Caco-2 (cell line): ENCODE measurements around the gene GRID1. TPM values are rescaled to one million over a fixed set of nuclear protein-coding genes. Genes with fewer than 3 reads are reported as not detected.

Experiments
- BruUV-seq: library from RNA; stranded (reverse); fragments of 400-500 nt; replicated peaks from 2 replicates; lab custom pipeline; 2021; lab: Mats Ljungman, UMichigan
- CTCF ChIA-PET: fragments of 300-600 bp; sonication (Branson Sonifier 250); formaldehyde crosslinking; loops from one replicate; lab custom pipeline; 2022; ENCODE audit warnings: antibody characterized with exemption; lab: Charles Lee
- POLR2A ChIA-PET: fragments of 300-600 bp; sonication (Branson Sonifier 250); formaldehyde crosslinking; loops from one replicate; lab custom pipeline; 2022; ENCODE audit warnings: antibody characterized with exemption; lab: Charles Lee
- DNase-seq, 2 experiments: peaks; one replicate each; pipeline versions ENCODE4 v3.0.0 to v3.0.0-alpha.2; 2020 to 2022
- H3K27me3 ChIP-seq: replicated peaks from 2 replicates; pipeline ENCODE4 v1.6.0; 2011; ENCODE audit warnings: low read length; ENCODE audit not compliant: control insufficient read depth, insufficient read depth
- H3K36me3 ChIP-seq: 2 replicates; pipeline ENCODE4 v1.5.1; 2011; ENCODE audit warnings: low read length; ENCODE audit not compliant: control insufficient read depth, insufficient read depth
- H3K4me1 ChIP-seq: fragments of 250-450 bp; sonication (Bioruptor Pico); 2 replicates; pipeline ENCODE4 v1.5.1; 2020; ENCODE audit warnings: mild to moderate bottlenecking
- H3K4me3 ChIP-seq: 2 replicates; pipeline ENCODE4 v1.5.1; 2011; ENCODE audit warnings: low read depth, mild to moderate bottlenecking, control low read depth, low read length
- H3K9me3 ChIP-seq: fragments of 250-450 bp; sonication (Bioruptor Pico); 2 replicates; pipeline ENCODE4 v1.5.1; 2020; ENCODE audit warnings: mild to moderate bottlenecking, moderate library complexity
- H3K27ac Mint-ChIP-seq: one replicate; pipeline ENCODE4 v1.8.0; 2022; ENCODE audit warnings: mixed read lengths; ENCODE audit not compliant: unreplicated experiment
- H3K27me3 Mint-ChIP-seq: one replicate; pipeline ENCODE4 v1.8.0; 2022; ENCODE audit warnings: mixed read lengths; ENCODE audit not compliant: insufficient read depth, unreplicated experiment
- H3K36me3 Mint-ChIP-seq: one replicate; pipeline ENCODE4 v1.8.0; 2022; ENCODE audit warnings: mild to moderate bottlenecking, mixed read lengths; ENCODE audit not compliant: insufficient read depth, unreplicated experiment
- H3K4me1 Mint-ChIP-seq: one replicate; pipeline ENCODE4 v1.8.0; 2022; ENCODE audit warnings: low read depth, mixed read lengths; ENCODE audit not compliant: unreplicated experiment
- H3K4me3 Mint-ChIP-seq: one replicate; pipeline ENCODE4 v1.8.0; 2022; ENCODE audit warnings: mild to moderate bottlenecking, moderate library complexity, mixed read lengths; ENCODE audit not compliant: unreplicated experiment
- H3K9me3 Mint-ChIP-seq: one replicate; pipeline ENCODE4 v1.8.0; 2022; ENCODE audit warnings: mixed read lengths; ENCODE audit not compliant: unreplicated experiment
- CTCF ChIP-seq, 2 experiments: fragments of 200-600 bp in 1 of 2; IDR thresholded peaks; 1 replicate in 1 of 2; 2 replicates in 1 of 2; pipeline versions ENCODE4 v1.5.1 to v1.8.0; 2011 to 2022; ENCODE audit warnings: antibody characterized with exemption in 1 of 2, control low read depth in 1 of 2, inconsistent platforms in 1 of 2, low read depth in 1 of 2, low read length in 1 of 2, mild to moderate bottlenecking in 1 of 2, moderate library complexity in 1 of 2; ENCODE audit not compliant: insufficient read depth in 1 of 2, severe bottlenecking in 1 of 2, unreplicated experiment in 1 of 2
- intact Hi-C: fragments of 100-400 bp; cut with micrococcal nuclease; formaldehyde crosslinking; loops from one replicate; pipeline ENCODE4 v1.10.0; 2022; ENCODE audit not compliant: unreplicated experiment
- total RNA-seq: library from RNA; stranded (reverse); gene quantifications from 2 replicates; pipeline ENCODE4 v1.2.3, GENCODE V29; 2022

The GRID1 gene
- total RNA-seq, 1 experiment from 2014 or later = 8.0 TPM

DNA sequence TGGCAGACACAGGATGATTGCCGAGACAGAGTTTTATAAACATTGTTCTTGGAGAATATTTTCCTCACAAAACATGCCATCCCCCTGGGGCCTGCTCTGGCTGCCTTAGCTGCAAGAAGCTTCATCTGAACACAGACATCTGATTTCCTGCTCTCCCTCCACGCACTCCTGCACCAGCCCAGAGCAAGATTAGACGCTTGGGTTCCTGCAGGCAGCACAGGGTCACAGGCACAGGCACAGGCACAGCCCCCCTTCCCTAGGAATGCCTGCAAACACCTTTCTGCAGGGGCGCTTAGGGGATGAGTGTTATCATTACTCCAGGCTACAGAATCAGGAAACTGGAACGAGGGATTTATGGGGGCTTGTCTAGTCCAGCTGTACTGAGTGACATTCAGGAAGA, 450.3 kb downstream of the GRID1 start:
- intact Hi-C loops = no loop called here
- Histone ChIP-seq H3K27me3 (no peaks in the 10 kb centered on the region), H3K9me3 (no peaks in the 10 kb centered on the region), H3K4me1 (no peaks in the 10 kb centered on the region), H3K36me3 (no peaks in the 10 kb centered on the region), H3K4me3 (no peak overlapping the region)
- TF ChIP-seq CTCF (IDR thresholded peaks at IDR 0.05; ENCODE audit: insufficient read depth in 1 of 2, low read depth in 1 of 2, low read length in 1 of 2, severe bottlenecking in 1 of 2, unreplicated experiment in 1 of 2) = no peak
- ChIA-PET CTCF (no interaction called here), POLR2A (no interaction called here)
- Mint-ChIP-seq H3K4me1 (no peaks in the 10 kb centered on the region), H3K36me3 (no peaks in the 10 kb centered on the region), H3K27ac (no peak overlapping the region), H3K27me3 (no peaks in the 10 kb centered on the region), H3K4me3 (no peak overlapping the region), H3K9me3 (no peaks in the 10 kb centered on the region)
- no TSS peak for BruUV-seq
- DNase-seq = no peak

- Mint-ChIP-seq H3K4me1 (no peaks in the 10 kb centered on the region), H3K4me3 (no peak overlapping the region), H3K9me3 (no peaks in the 10 kb centered on the region), H3K27ac (no peak overlapping the region), H3K27me3 (no peaks in the 10 kb centered on the region), H3K36me3 (no peaks in the 10 kb centered on the region)
- BruUV-seq = no TSS peak
- H3K4me1 ChIP-seq = no peaks in the 10 kb centered on the region
- H3K4me3 ChIP-seq = no peak overlapping the region
- ChIA-PET CTCF (no interaction called here), POLR2A (no interaction called here)
- no peaks in the 10 kb centered on the region for H3K27me3 ChIP-seq
- no peak for DNase-seq
- intact Hi-C loops = no loop called here
- H3K36me3 ChIP-seq = no peaks in the 10 kb centered on the region
- TF ChIP-seq CTCF (IDR thresholded peaks at IDR 0.05; ENCODE audit: insufficient read depth in 1 of 2, low read depth in 1 of 2, low read length in 1 of 2, severe bottlenecking in 1 of 2, unreplicated experiment in 1 of 2) = no peak
- no peaks in the 10 kb centered on the region for H3K9me3 ChIP-seq
Observed at GRCh38 chr10:85915245-85915846, 451.2 kb downstream of the GRID1 start.

DNA sequence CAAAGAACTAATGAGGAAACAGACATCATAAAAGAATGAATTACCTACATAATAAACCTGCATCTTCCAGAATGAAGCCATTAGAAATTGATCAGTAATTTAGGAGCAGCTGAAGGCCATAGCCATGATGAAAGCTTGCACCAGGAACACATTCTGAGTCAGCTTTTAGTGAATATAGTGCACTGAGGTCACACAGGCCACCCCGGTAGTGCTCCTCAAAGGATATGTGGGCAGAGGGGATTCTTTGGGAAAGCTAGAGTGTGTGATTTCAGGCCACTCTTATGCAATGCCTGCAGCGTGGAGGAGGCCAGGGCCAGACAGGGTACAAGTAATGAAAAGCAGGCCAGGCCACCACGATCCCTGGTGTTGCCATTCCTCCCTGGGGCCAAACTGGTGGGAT, 451.9 kb downstream of the GRID1 start:
- intact Hi-C loops = no loop called here
- Mint-ChIP-seq H3K27me3 (no peaks in the 10 kb centered on the region), H3K27ac (no peak overlapping the region), H3K4me3 (no peak overlapping the region), H3K4me1 (no peaks in the 10 kb centered on the region), H3K36me3 (no peaks in the 10 kb centered on the region), H3K9me3 (no peaks in the 10 kb centered on the region)
- ChIA-PET CTCF (no interaction called here), POLR2A (no interaction called here)
- no TSS peak for BruUV-seq
- H3K4me3 ChIP-seq = no peak overlapping the region
- H3K4me1 ChIP-seq = no peaks in the 10 kb centered on the region
- H3K36me3 ChIP-seq = no peaks in the 10 kb centered on the region
- H3K9me3 ChIP-seq = no peaks in the 10 kb centered on the region
- DNase-seq = no peak
- no peaks in the 10 kb centered on the region for H3K27me3 ChIP-seq
- no peak for TF ChIP-seq CTCF (IDR thresholded peaks at IDR 0.05; ENCODE audit: insufficient read depth in 1 of 2, low read depth in 1 of 2, low read length in 1 of 2, severe bottlenecking in 1 of 2, unreplicated experiment in 1 of 2)
